ENCODE results near the gene COL4A2. TPM values are rescaled to one million over a fixed set of nuclear protein-coding genes. Genes with fewer than 3 reads are reported as not detected.
"Not testable (repeated sequence)": the region's sequence is repeated elsewhere in the genome, so short reads cannot be mapped to it uniquely, and the experiment has no call there.

The COL4A2 gene
- total RNA-seq, 1 donor from 2014 or later = 7.6 TPM

DNA sequence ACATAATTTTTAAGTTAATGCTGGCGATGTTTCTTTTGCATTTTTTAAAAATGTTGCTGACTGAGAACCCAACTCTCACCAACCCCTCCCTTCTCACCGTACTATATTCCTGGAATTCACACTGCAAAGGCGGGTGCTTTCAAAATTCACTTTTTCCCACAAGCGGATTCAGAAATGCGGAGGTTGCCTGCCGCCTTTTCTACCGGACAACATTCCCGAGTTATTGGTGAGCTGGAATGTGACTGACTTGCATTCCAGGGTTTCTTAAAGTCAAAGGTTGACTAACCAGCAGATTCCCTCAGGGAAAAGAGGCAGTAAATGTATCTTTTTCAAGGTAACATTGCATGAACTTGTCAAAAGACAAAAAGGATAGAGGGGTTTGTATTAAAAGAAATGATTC, 141.1 kb downstream of the COL4A2 start:
- H3K36me3 ChIP-seq (ENCODE audit: control insufficient read depth, insufficient read depth, low read length) = no peaks in the 10 kb centered on the region
- H3K27me3 ChIP-seq (ENCODE audit: control insufficient read depth, insufficient read depth, low read length) = no peaks in the 10 kb centered on the region
- TF ChIP-seq, protein P1, sequence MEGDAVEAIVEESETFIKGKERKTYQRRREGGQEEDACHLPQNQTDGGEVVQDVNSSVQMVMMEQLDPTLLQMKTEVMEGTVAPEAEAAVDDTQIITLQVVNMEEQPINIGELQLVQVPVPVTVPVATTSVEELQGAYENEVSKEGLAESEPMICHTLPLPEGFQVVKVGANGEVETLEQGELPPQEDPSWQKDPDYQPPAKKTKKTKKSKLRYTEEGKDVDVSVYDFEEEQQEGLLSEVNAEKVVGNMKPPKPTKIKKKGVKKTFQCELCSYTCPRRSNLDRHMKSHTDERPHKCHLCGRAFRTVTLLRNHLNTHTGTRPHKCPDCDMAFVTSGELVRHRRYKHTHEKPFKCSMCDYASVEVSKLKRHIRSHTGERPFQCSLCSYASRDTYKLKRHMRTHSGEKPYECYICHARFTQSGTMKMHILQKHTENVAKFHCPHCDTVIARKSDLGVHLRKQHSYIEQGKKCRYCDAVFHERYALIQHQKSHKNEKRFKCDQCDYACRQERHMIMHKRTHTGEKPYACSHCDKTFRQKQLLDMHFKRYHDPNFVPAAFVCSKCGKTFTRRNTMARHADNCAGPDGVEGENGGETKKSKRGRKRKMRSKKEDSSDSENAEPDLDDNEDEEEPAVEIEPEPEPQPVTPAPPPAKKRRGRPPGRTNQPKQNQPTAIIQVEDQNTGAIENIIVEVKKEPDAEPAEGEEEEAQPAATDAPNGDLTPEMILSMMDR (IDR thresholded peaks at IDR 0.05; ENCODE audit: insufficient read depth, low read length, severe bottlenecking) = no peak
- peak; percentile 84 for DNase-seq (ENCODE audit: low read depth)
- FAIRE-seq = no peak
- H3K4me3 ChIP-seq (ENCODE audit: low read depth, low read length) = no peak overlapping the region

DNA sequence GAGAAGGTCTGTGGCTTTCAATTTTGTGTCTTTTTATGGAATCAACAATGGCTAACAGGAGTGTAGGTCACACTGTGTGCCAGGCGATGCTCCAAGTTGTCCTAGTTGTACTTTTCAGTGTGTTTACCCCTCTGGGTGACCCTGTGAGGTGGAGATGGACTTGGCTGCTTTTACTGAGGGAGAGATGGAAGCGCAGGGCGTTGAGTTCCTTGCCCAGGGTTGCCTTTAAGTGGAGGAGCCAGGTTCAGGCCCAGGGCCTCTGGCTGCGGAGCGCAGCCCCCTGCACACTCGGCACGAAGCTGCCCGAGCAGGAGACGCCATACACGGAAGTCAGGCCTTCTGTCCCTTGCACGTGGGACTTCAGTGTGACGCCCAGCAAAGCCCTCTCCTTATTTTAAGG, 141.6 kb downstream of the COL4A2 start:
- FAIRE-seq (no peak), DNase-seq (ENCODE audit: low read depth) (no peak)
- no peaks in the 10 kb centered on the region for H3K27me3 ChIP-seq (ENCODE audit: control insufficient read depth, insufficient read depth, low read length)
- H3K36me3 ChIP-seq (ENCODE audit: control insufficient read depth, insufficient read depth, low read length) = no peaks in the 10 kb centered on the region
- no peak overlapping the region for H3K4me3 ChIP-seq (ENCODE audit: low read depth, low read length)
- TF ChIP-seq, protein P1 (IDR thresholded peaks at IDR 0.05; ENCODE audit: insufficient read depth, low read length, severe bottlenecking) = no peak

DNA sequence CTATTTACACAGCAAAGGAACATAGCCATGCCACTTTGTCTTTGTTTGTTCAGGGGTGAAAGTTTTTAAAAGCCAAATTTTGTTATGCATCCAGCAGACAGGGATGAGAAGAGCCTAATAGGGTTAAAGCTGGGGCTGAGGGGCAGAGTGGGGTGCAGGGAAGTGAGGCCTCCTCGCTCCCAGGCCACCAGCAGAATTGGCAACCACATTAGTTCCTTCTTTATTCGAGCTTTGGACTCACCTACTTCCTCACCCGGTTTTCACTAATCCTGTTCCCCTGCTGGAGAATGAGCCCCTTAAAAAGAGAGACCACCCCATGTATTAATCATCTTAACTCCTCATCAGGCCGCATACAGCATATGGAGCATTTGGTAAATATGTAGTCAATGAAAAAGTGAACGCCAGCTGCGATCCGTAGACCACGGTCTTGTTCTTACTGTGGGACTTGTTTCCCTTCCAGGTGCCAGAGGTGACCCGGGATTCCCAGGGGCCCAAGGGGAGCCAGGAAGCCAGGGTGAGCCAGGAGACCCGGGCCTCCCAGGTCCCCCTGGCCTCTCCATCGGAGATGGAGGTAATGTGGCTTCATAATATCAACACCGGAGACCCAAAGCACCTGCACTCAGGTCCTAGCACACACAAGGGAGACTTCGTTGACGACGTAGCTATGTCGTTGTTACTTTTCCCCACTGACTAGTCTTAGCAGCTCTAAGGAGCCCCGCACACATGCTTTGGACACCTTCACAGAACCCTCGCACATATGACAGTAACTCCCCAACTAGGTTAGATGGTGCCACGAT, 142.3 kb downstream of the COL4A2 start:
- no peaks in the 10 kb centered on the region for H3K27me3 ChIP-seq (ENCODE audit: control insufficient read depth, insufficient read depth, low read length)
- no peaks in the 10 kb centered on the region for H3K36me3 ChIP-seq (ENCODE audit: control insufficient read depth, insufficient read depth, low read length)
- no peak overlapping the region for H3K4me3 ChIP-seq (ENCODE audit: low read depth, low read length)
- FAIRE-seq = no peak
- DNase-seq (ENCODE audit: low read depth) = no peak
- TF ChIP-seq, protein P1 (IDR thresholded peaks at IDR 0.05; ENCODE audit: insufficient read depth, low read length, severe bottlenecking) = no peak

DNA sequence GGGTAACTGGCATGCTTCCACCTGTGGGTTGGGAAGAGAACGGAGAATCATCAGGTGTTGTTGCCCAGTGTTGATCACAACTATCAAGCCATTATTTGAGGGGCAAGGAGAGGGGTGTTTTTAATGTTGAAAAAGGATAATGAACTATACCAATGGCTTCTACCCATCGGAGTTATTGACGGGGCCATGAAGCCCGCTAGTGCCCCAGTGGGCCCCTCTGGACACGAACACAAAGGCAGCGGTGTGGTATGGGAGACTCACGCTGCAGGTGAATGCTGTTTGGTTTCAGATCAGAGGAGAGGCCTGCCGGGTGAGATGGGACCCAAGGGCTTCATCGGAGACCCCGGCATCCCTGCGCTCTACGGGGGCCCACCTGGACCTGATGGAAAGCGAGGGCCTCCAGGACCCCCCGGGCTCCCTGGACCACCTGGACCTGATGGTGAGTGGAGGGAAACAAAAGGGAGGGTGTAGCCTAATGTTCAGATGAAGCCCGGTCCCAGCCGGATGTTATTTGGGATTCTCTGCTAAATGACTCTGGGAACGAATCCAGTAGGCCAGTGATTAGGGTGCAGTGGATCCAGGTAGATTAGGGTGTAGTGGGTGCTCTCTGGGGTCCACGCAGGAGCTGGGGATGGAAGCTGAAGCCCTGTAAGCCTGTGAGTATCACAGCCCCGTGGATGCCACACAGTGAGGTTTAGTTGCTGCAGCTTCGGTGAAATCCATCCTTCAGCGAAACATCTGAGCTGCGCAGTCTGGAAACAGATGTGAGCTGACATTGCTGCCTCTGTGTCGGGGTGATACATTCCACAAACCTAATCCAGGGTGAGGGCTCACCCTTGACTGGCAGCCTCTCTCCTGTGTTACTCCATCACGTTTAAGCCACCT, 143.2 kb downstream of the COL4A2 start:
- TF ChIP-seq, protein P1 (IDR thresholded peaks at IDR 0.05; ENCODE audit: insufficient read depth, low read length, severe bottlenecking) = no peak
- FAIRE-seq (no peak), DNase-seq (ENCODE audit: low read depth) (no peak)
- H3K4me3 ChIP-seq (ENCODE audit: low read depth, low read length) = no peak overlapping the region
- H3K27me3 ChIP-seq (ENCODE audit: control insufficient read depth, insufficient read depth, low read length) = no peaks in the 10 kb centered on the region
- H3K36me3 ChIP-seq (ENCODE audit: control insufficient read depth, insufficient read depth, low read length) = no peaks in the 10 kb centered on the region

DNA sequence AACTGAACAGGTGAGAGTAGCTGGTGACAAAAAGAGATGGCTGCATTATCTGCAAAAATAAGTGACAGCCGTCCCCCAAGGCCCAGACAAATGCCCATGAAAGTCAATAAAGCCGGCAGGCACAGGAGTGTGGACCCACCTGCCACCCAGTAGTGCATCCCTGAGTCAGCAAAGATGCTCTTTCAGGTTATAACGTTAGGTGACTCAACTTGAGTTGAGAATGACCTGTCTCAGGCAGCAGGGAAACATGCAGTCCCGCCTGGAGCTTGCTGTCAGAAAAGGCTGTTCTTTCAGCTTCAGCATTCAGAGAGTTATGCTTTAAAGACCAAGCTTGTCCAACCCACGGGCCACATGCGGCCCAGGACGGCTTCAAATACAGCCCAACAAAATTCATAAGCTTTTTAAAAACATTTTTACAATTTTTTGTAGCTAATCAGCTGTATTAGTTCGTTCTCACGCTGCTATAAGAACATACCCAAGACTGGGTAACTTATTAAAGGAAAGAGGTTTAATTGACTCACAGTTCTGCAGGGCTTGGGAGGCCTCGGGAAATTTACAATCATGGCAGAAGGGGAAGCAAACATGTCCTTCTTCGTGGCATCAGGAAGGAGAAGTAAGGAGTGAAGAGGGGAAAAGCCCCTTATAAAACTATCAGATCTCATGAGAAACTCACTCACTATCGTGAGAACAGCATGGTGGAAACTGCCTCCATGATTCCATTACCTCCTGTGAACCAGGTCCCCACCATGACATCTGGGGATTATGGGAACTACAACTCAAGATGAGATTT, 144.1 kb downstream of the COL4A2 start:
- DNase-seq (ENCODE audit: low read depth) = peak; percentile 56
- no peak overlapping the region for H3K4me3 ChIP-seq (ENCODE audit: low read depth, low read length)
- no peaks in the 10 kb centered on the region for H3K36me3 ChIP-seq (ENCODE audit: control insufficient read depth, insufficient read depth, low read length)
- FAIRE-seq = no peak
- H3K27me3 ChIP-seq (ENCODE audit: control insufficient read depth, insufficient read depth, low read length) = no peaks in the 10 kb centered on the region
- TF ChIP-seq, protein P1 (IDR thresholded peaks at IDR 0.05; ENCODE audit: insufficient read depth, low read length, severe bottlenecking) = no peak

DNA sequence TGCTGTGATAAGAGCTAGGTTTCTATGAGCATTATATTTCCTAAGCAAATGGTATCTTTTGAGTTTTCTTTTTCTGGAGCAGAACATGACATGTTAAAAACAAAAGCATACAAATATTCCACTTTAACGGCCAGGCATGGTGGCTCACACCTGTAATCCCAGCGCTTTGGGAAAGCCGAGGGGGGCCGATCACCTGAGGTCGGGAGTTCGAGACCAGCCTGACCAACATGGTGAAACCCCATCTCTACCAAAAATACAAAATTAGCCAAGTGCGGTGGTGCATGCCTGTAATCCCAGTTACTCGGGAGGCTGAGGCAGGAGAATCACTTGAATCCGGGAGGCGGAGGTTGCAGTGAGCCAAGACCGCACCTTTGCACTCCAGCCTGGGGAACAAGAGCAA, 146.0 kb downstream of the COL4A2 start:
- not testable (repeated sequence) for FAIRE-seq; H3K36me3 ChIP-seq (ENCODE audit: control insufficient read depth, insufficient read depth, low read length); DNase-seq (ENCODE audit: low read depth); H3K27me3 ChIP-seq (ENCODE audit: control insufficient read depth, insufficient read depth, low read length); H3K4me3 ChIP-seq (ENCODE audit: low read depth, low read length)
